Erythroblast (primary cell): ENCODE results near the gene IGHMBP2.

Source experiments
- GATA1 ChIP-seq: IDR thresholded peaks from 2 replicates; pipeline ENCODE4 v1.6.1; 2011; ENCODE audit warnings: low read depth, mild to moderate bottlenecking, control low read depth, low read length, moderate library complexity
- POLR2A ChIP-seq: IDR thresholded peaks from 2 replicates; pipeline ENCODE4 v1.6.1; 2011; ENCODE audit warnings: mild to moderate bottlenecking, low read length

DNA sequence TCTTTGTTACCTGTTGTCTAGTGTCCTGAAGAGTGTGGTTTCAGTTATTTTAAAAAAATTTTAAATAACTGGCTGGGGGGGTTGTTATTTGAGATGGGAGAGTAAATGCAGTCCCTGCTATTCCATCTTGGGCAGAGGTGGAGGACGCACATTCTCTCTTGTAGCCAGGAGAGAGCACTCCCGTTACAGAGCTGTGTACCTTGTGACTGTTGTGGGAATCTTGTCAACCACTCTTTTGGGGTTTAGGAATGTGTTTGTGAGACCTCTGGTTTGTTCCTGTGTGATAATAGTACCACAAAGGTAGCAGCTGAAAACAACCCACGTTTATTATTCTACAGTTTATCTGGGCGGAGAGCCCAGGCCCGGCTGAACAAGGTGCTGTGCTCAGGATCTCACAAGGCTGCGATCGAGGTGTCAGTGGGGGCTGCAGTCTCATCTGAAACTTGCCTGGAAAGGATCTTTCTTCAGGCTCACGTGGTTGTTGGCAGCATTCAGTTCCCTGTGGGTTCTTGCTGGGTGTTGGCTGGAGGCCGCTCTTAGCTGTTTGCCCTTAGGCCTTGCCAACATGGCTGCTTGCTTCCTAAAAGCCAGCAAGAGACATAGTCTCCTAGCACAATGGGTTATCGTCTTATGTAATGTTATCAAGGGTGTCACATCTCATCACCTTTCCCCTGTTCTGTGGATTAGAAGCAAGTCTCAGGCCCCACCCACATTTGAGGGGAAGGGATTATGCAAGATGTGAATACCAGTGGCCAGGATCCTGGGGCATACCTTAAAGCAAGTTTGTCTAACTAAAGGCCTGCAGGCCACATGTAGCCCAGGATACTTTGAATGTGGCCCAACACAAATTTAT is 20.6 kb downstream of the IGHMBP2 start:
- TF ChIP-seq POLR2A (no peak), GATA1 (no peak)
